NCI-H226 (cell line): Measurements from ENCODE around the gene UBASH3B.
A peak's percentile ranks its signal among the peaks of the same experiment; 100 is the strongest.

Source experiments
- DNase-seq: peaks from one replicate; pipeline ENCODE4 v3.0.0-alpha.2; 2015

The UBASH3B gene

GRCh38 chr11:122681070-122681469 lies 25.5 kb downstream of the UBASH3B start:
- DNase-seq = no peak

GRCh38 chr11:122681735-122682134 lies 26.2 kb downstream of the UBASH3B start:
- DNase-seq = no peak

GRCh38 chr11:122682464-122682863 lies 26.9 kb downstream of the UBASH3B start:
- no peak for DNase-seq

- no peak for DNase-seq
These were observed 29.5 kb downstream of the UBASH3B start for GRCh38 chr11:122685041-122685440.

GRCh38 chr11:122686111-122686510 lies 30.6 kb downstream of the UBASH3B start:
- DNase-seq = no peak

- no peak for DNase-seq
These were observed 34.9 kb downstream of the UBASH3B start for GRCh38 chr11:122690384-122690783.

- no peak for DNase-seq
These were observed 35.5 kb downstream of the UBASH3B start for GRCh38 chr11:122690801-122691548.

GRCh38 chr11:122691549-122692150 lies 36.1 kb downstream of the UBASH3B start:
- DNase-seq = no peak

- DNase-seq = no peak
These were observed 36.9 kb downstream of the UBASH3B start for GRCh38 chr11:122692444-122692843.

- DNase-seq = peak; percentile 90
These were observed 39.6 kb downstream of the UBASH3B start for GRCh38 chr11:122695076-122695615.

- DNase-seq = no peak
These were observed 41.1 kb downstream of the UBASH3B start for GRCh38 chr11:122696662-122697061.

- DNase-seq = peak; percentile 96
These were observed 42.2 kb downstream of the UBASH3B start for GRCh38 chr11:122697636-122698167.

- DNase-seq = no peak
These were observed 42.9 kb downstream of the UBASH3B start for GRCh38 chr11:122698392-122698791.

GRCh38 chr11:122700666-122701065 lies 45.1 kb downstream of the UBASH3B start:
- DNase-seq = no peak

GRCh38 chr11:122701143-122701542 lies 45.6 kb downstream of the UBASH3B start:
- no peak for DNase-seq

- no peak for DNase-seq
These were observed 48.2 kb downstream of the UBASH3B start for GRCh38 chr11:122703541-122704272.

GRCh38 chr11:122705396-122705795 lies 49.9 kb downstream of the UBASH3B start:
- DNase-seq = no peak

- peak; percentile 66 for DNase-seq
These were observed 51.0 kb downstream of the UBASH3B start for GRCh38 chr11:122706291-122707088.

- no peak for DNase-seq
These were observed 51.6 kb downstream of the UBASH3B start for GRCh38 chr11:122707111-122707510.

- no peak for DNase-seq
These were observed 52.4 kb downstream of the UBASH3B start for GRCh38 chr11:122707901-122708300.

- DNase-seq = peak; percentile 52
These were observed 53.7 kb downstream of the UBASH3B start for GRCh38 chr11:122709039-122709760.

- DNase-seq = no peak
These were observed 55.8 kb downstream of the UBASH3B start for GRCh38 chr11:122711362-122711761.
